RWPE2 (cell line): ENCODE results near the gene RPS6KA2.

Experiments
- ATAC-seq: fragments of 200-7000 bp; cut with Tn5 transposase; 3 replicates; pipeline ENCODE4 v1.9.1; 2021; ENCODE audit warnings: low read depth
- DNase-seq: peaks from one replicate; pipeline ENCODE4 v3.0.0-alpha.2; 2020; ENCODE audit warnings: low spot score
- H3K27ac ChIP-seq: fragments of 450-650 bp; 2 replicates; pipeline ENCODE4 v1.5.1; 2017; ENCODE audit warnings: mild to moderate bottlenecking; ENCODE audit not compliant: poor library complexity, severe bottlenecking
- H3K27me3 ChIP-seq: fragments of 250-450 bp; sonication (Bioruptor Pico); 2 replicates; pipeline ENCODE4 v1.5.1; 2021; ENCODE audit warnings: mild to moderate bottlenecking, moderate library complexity; ENCODE audit not compliant: insufficient read depth, poor library complexity, severe bottlenecking
- H3K36me3 ChIP-seq: fragments of 250-450 bp; sonication (Bioruptor Pico); 2 replicates; pipeline ENCODE4 v1.5.1; 2020; ENCODE audit warnings: low read depth, mild to moderate bottlenecking, moderate library complexity
- H3K4me1 ChIP-seq: fragments of 250-450 bp; sonication (Bioruptor Pico); 2 replicates; pipeline ENCODE4 v1.5.1; 2021; ENCODE audit warnings: mild to moderate bottlenecking, moderate library complexity; ENCODE audit not compliant: insufficient read depth, poor library complexity, severe bottlenecking
- H3K4me3 ChIP-seq: fragments of 250-450 bp; sonication (Bioruptor Pico); 2 replicates; pipeline ENCODE4 v1.5.1; 2021; ENCODE audit warnings: mild to moderate bottlenecking, moderate library complexity; ENCODE audit not compliant: severe bottlenecking
- H3K9me3 ChIP-seq: fragments of 250-450 bp; sonication (Bioruptor Pico); 2 replicates; pipeline ENCODE4 v1.5.1; 2021; ENCODE audit warnings: mild to moderate bottlenecking, moderate library complexity; ENCODE audit not compliant: severe bottlenecking
- CTCF ChIP-seq: fragments of 450-650 bp; IDR thresholded peaks from one replicate; pipeline ENCODE4 v1.5.1; 2017; ENCODE audit warnings: mild to moderate bottlenecking, moderate library complexity; ENCODE audit not compliant: poor library complexity, severe bottlenecking

RPS6KA2 gene

DNA sequence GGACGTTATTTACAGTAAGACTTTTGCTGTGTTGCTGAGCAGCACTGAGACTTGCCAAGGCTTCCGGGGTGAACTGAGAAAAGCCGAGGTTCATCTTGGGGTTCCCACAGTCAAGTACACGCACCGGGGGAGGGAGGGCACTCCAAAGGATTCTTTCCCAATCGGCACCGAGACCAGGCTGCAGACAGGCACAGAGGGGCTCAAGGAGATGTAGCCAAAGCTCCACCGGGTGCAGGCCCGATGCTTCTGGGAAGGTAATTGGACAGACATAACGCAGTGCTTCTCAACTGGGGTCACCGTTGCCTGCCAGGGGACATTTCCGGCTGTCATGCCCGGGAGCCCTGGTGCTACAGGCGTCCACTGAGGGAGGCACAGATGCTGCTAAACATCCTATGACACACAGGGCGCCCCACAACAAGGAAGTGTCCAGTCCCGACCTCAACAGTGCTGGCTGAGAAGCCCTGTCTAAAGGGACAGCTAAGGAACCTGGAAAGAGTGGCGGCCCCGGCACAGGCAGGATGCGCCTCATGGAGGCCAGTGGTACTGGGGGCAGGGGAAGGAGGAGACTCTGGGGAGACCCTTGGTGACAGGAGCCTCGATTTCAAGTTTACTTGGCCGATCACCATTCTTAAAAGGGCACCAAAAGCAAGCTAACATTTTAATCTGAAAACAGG, 133.5 kb downstream of the RPS6KA2 start:
- H3K4me1 ChIP-seq: no peaks in the 10 kb centered on the region
- H3K27me3 ChIP-seq: no peaks in the 10 kb centered on the region
- no peak overlapping the region for H3K27ac ChIP-seq
- H3K4me3 ChIP-seq: no peak overlapping the region
- ATAC-seq (no peak), DNase-seq (no peak)
- peaks cover 6% of the 10 kb centered on the region for H3K36me3 ChIP-seq
- TF ChIP-seq CTCF: no peak
- no peaks in the 10 kb centered on the region for H3K9me3 ChIP-seq

DNA sequence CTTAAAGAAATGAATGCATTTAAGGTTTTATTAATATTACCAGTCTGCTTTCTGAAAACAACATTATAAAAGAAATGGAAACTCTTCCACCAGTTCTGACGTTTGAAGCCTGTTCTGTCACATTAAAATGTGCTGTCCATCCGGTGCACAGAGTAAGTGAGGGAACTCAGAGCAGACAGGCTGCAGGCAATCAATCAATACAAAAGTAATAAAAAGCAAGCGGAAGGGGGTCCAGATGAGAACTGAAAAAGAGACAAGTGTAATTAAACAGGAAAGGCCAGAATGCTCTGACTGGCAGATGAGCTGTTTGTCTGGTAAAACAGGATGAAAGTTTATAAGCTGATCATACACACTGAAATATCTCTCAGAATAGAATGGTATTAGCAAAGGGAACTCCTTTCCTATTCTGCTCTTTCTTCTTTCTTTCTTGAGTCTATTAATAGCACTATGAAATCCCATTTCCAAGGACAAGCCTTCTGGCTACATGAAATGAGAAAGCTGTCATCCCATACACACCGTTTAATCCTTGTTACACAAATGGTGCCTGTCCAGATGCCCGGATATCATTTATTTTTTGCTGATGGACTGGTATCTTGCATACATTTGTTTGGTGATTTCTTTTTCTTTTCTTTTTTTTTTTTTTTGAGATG, 134.8 kb downstream of the RPS6KA2 start:
- no peak for TF ChIP-seq CTCF
- DNase-seq (no peak), ATAC-seq (no peak)
- no peak overlapping the region for H3K4me3 ChIP-seq
- H3K27ac ChIP-seq: no peak overlapping the region
- H3K9me3 ChIP-seq: no peaks in the 10 kb centered on the region
- no peaks in the 10 kb centered on the region for H3K4me1 ChIP-seq
- H3K36me3 ChIP-seq: peaks cover 11% of the 10 kb centered on the region
- H3K27me3 ChIP-seq: no peaks in the 10 kb centered on the region

- Histone ChIP-seq H3K36me3 (peaks cover 12% of the 10 kb centered on the region), H3K4me3 (no peak overlapping the region), H3K4me1 (no peaks in the 10 kb centered on the region), H3K27me3 (no peaks in the 10 kb centered on the region), H3K9me3 (no peaks in the 10 kb centered on the region), H3K27ac (no peak overlapping the region)
- no peak for DNase-seq
- ATAC-seq: no peak
- TF ChIP-seq CTCF: no peak
Observed at GRCh38 chr6:166490671-166491500, 136.2 kb downstream of the RPS6KA2 start.

GRCh38 chr6:166489301-166490155, 137.5 kb downstream of the RPS6KA2 start:
- peaks cover 10% of the 10 kb centered on the region for H3K36me3 ChIP-seq
- DNase-seq (no peak), ATAC-seq (no peak)
- H3K9me3 ChIP-seq: no peaks in the 10 kb centered on the region
- no peak overlapping the region for H3K27ac ChIP-seq
- no peak overlapping the region for H3K4me3 ChIP-seq
- TF ChIP-seq CTCF: no peak
- no peaks in the 10 kb centered on the region for H3K27me3 ChIP-seq
- H3K4me1 ChIP-seq: no peaks in the 10 kb centered on the region
